ENCODE data around the gene EDEM2. TPM values are rescaled to one million over a fixed set of nuclear protein-coding genes. Genes with fewer than 3 reads are reported as not detected.

Gene EDEM2
- total RNA-seq, 1 experiment from 2014 or later = 22.8 TPM

DNA sequence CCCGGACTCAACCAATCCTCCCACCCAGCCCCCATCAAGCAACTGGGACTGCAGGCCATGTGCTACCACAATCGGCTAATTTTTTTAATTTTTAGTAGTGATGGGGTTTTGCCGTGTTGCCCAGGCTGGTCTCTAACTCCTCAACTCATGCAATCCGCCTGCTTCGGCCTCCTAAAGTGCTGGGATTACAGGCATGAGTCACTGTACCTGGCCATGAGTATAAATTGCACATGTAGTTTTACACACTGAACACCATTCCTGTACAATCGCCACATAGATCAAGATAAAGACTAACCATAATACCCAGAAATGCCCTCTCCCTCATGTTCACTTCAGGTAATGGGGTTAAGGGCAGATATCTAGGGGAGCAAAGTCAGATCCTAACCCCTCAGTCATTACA lies 80.9 kb downstream of the EDEM2 start:
- intact Hi-C loops (cut with micrococcal nuclease) = no loop called here
- H3K4me1 ChIP-seq (ENCODE audit: control insufficient read depth in 1 of 2, insufficient read depth in 2 of 2, low read length in 2 of 2) = no peaks in the 10 kb centered on the region
- no peak overlapping the region for H3K27ac ChIP-seq (ENCODE audit: low read depth, low read length)
- H3K4me3 ChIP-seq (replicated peaks in 1 of 2; ENCODE audit: low read depth in 1 of 2, low read length in 2 of 2) = no peak overlapping the region
- H3K9me2 ChIP-seq (ENCODE audit: insufficient read depth) = no peaks in the 10 kb centered on the region
- H2AFZ ChIP-seq (ENCODE audit: low read depth, low read length, poor library complexity, severe bottlenecking) = no peak overlapping the region
- CTCF ChIA-PET = no interaction called here
- RAD21 ChIA-PET (ENCODE audit: low non-redundant PET in 1 of 2, low total read pairs in 2 of 2, uncharacterized antibody in 2 of 2, unreplicated experiment in 2 of 2) = no interaction called here
- H3K27me3 ChIP-seq (ENCODE audit: insufficient read depth, low read length) = no peaks in the 10 kb centered on the region
- H3K9me3 ChIP-seq (ENCODE audit: control insufficient read depth in 1 of 2, insufficient read depth in 1 of 2, low read depth in 1 of 2, low read length in 2 of 2) = no peaks in the 10 kb centered on the region
- ATAC-seq (no peak), DNase-seq (ENCODE audit: low read depth, low spot score) (no peak)
- no peak overlapping the region for H3K4me2 ChIP-seq (ENCODE audit: low read length)
- POLR2A ChIA-PET = no interaction called here
- H3K36me3 ChIP-seq (ENCODE audit: control insufficient read depth in 1 of 2, insufficient read depth in 2 of 2, low read length in 2 of 2) = peaks cover 0 to 3% of the 10 kb centered on the region in 2 experiments; a peak in 2 of 4 replicates
- H3K79me2 ChIP-seq (ENCODE audit: insufficient read depth, low read length) = peaks cover 68% of the 10 kb centered on the region
- no TSS peak for BruUV-seq (replicated peaks)
- H4K20me1 ChIP-seq (ENCODE audit: insufficient read depth) = peaks cover 13% of the 10 kb centered on the region; the same call in 1 of the 2 replicates
- H3K9ac ChIP-seq (ENCODE audit: low read length) = no peak overlapping the region
- TF ChIP-seq, protein P1, sequence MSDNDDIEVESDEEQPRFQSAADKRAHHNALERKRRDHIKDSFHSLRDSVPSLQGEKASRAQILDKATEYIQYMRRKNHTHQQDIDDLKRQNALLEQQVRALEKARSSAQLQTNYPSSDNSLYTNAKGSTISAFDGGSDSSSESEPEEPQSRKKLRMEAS (IDR thresholded peaks at IDR 0.05) = no peak
- TF ChIP-seq ZFX (IDR thresholded peaks at IDR 0.05) (no peak), FOSL1 (IDR thresholded peaks at IDR 0.05; ENCODE audit: low read depth) (no peak), CEBPB (IDR thresholded peaks at IDR 0.05; ENCODE audit: low read depth) (no peak), SP1 (IDR thresholded peaks at IDR 0.05; ENCODE audit: low read depth) (no peak), SIN3A (IDR thresholded peaks at IDR 0.05; ENCODE audit: low read depth) (no peak), TCF7L2 (IDR thresholded peaks at IDR 0.05; ENCODE audit: borderline replicate concordance, extremely low read depth, insufficient read depth, insufficient read length) (no peak), EGR1 (IDR thresholded peaks at IDR 0.05; ENCODE audit: low read depth) (no peak), ELF1 (IDR thresholded peaks at IDR 0.05; ENCODE audit: borderline replicate concordance, low read depth) (no peak), EZH2phosphoT487 (IDR thresholded peaks at IDR 0.05; ENCODE audit: borderline replicate concordance) (no peak), POLR2AphosphoS5 (IDR thresholded peaks at IDR 0.05; ENCODE audit: low read depth, low read length) (no peak), ZNF274 (IDR thresholded peaks at IDR 0.05; ENCODE audit: low read depth, low read length) (no peak), RAD21 (IDR thresholded peaks at IDR 0.05; ENCODE audit: low read depth) (no peak), SRF (IDR thresholded peaks at IDR 0.05; ENCODE audit: low read depth) (no peak)
- TF ChIP-seq, protein P2, sequence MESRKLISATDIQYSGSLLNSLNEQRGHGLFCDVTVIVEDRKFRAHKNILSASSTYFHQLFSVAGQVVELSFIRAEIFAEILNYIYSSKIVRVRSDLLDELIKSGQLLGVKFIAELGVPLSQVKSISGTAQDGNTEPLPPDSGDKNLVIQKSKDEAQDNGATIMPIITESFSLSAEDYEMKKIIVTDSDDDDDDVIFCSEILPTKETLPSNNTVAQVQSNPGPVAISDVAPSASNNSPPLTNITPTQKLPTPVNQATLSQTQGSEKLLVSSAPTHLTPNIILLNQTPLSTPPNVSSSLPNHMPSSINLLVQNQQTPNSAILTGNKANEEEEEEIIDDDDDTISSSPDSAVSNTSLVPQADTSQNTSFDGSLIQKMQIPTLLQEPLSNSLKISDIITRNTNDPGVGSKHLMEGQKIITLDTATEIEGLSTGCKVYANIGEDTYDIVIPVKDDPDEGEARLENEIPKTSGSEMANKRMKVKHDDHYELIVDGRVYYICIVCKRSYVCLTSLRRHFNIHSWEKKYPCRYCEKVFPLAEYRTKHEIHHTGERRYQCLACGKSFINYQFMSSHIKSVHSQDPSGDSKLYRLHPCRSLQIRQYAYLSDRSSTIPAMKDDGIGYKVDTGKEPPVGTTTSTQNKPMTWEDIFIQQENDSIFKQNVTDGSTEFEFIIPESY (IDR thresholded peaks at IDR 0.05; ENCODE audit: extremely low read depth, insufficient replicate concordance, low read length) = no peak
- TF ChIP-seq, protein P3, sequence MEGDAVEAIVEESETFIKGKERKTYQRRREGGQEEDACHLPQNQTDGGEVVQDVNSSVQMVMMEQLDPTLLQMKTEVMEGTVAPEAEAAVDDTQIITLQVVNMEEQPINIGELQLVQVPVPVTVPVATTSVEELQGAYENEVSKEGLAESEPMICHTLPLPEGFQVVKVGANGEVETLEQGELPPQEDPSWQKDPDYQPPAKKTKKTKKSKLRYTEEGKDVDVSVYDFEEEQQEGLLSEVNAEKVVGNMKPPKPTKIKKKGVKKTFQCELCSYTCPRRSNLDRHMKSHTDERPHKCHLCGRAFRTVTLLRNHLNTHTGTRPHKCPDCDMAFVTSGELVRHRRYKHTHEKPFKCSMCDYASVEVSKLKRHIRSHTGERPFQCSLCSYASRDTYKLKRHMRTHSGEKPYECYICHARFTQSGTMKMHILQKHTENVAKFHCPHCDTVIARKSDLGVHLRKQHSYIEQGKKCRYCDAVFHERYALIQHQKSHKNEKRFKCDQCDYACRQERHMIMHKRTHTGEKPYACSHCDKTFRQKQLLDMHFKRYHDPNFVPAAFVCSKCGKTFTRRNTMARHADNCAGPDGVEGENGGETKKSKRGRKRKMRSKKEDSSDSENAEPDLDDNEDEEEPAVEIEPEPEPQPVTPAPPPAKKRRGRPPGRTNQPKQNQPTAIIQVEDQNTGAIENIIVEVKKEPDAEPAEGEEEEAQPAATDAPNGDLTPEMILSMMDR (IDR thresholded peaks at IDR 0.05 in 2 of 3, conservative IDR thresholded peaks at IDR 0.05 in 1 of 3; ENCODE audit: borderline replicate concordance in 1 of 3, insufficient read depth in 1 of 3, low read depth in 2 of 3, low read length in 2 of 3) = no peak
- TF ChIP-seq, protein P4, sequence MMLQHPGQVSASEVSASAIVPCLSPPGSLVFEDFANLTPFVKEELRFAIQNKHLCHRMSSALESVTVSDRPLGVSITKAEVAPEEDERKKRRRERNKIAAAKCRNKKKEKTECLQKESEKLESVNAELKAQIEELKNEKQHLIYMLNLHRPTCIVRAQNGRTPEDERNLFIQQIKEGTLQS (IDR thresholded peaks at IDR 0.05) = no peak

All from HCT116 (cell line).